ENCODE results near the gene ANKMY1.

DNA sequence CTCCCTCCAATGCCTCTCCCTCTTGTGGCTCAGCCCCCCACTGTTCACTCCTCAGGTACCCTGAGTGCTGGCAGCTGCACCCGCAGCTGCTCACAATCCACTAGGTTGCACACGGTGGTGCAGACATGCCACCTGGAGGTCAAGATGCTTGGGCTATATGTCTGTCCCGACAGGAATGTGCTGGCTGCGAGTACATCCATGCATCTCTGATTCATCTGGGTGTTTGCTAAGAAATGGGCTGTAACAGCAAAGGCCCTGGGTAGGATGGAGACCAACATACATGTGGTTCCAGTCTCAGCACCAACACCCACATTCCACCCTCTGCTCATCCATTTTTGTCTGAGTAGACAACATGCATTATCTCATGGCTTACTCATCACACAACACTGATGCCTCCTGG is 31.3 kb downstream of the ANKMY1 start:
- TF ChIP-seq, protein P1, sequence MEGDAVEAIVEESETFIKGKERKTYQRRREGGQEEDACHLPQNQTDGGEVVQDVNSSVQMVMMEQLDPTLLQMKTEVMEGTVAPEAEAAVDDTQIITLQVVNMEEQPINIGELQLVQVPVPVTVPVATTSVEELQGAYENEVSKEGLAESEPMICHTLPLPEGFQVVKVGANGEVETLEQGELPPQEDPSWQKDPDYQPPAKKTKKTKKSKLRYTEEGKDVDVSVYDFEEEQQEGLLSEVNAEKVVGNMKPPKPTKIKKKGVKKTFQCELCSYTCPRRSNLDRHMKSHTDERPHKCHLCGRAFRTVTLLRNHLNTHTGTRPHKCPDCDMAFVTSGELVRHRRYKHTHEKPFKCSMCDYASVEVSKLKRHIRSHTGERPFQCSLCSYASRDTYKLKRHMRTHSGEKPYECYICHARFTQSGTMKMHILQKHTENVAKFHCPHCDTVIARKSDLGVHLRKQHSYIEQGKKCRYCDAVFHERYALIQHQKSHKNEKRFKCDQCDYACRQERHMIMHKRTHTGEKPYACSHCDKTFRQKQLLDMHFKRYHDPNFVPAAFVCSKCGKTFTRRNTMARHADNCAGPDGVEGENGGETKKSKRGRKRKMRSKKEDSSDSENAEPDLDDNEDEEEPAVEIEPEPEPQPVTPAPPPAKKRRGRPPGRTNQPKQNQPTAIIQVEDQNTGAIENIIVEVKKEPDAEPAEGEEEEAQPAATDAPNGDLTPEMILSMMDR (conservative IDR thresholded peaks at IDR 0.05 in 1 of 2, IDR thresholded peaks at IDR 0.05 in 1 of 2; ENCODE audit: extremely low read depth in 1 of 2, insufficient read depth in 1 of 2, low read depth in 1 of 2, low read length in 2 of 2) = no peak
- no peak for TF ChIP-seq EZH2 (IDR thresholded peaks at IDR 0.05; ENCODE audit: borderline replicate concordance, low read length)

Measured in mammary epithelial cell (primary cell).